Bronchial epithelial cell (primary cell): Measurements from ENCODE around the gene FAM219A. TPM values are rescaled to one million over a fixed set of nuclear protein-coding genes. Genes with fewer than 3 reads are reported as not detected.
A peak's percentile ranks its signal among the peaks of the same experiment; 100 is the strongest.
"Not testable (repeated sequence)": the region's sequence is repeated elsewhere in the genome, so short reads cannot be mapped to it uniquely, and the experiment has no call there.

ENCODE experiments used
- DNase-seq: peaks from one replicate; pipeline ENCODE4 v3.0.0-alpha.2; 2010; ENCODE audit warnings: low read depth
- FAIRE-seq: peaks from 2 replicates; lab custom pipeline; 2011; peaks lifted over from hg19 to GRCh38; lab: Jason Lieb, UNC
- H3K27me3 ChIP-seq: 2 replicates; pipeline ENCODE4 v1.5.1; 2011; ENCODE audit warnings: low read length; ENCODE audit not compliant: control insufficient read depth, insufficient read depth
- H3K36me3 ChIP-seq: 2 replicates; pipeline ENCODE4 v1.5.1; 2011; ENCODE audit warnings: low read length; ENCODE audit not compliant: control insufficient read depth, insufficient read depth
- H3K4me3 ChIP-seq: 2 replicates; pipeline ENCODE4 v1.5.1; 2011; ENCODE audit warnings: mild to moderate bottlenecking, low read depth, low read length, control low read depth
- CTCF ChIP-seq: IDR thresholded peaks from 2 replicates; pipeline ENCODE4 v1.5.1; 2011; ENCODE audit warnings: mild to moderate bottlenecking, moderate library complexity, low read length, control low read depth, inconsistent platforms; ENCODE audit not compliant: insufficient read depth, severe bottlenecking
- total RNA-seq: library from RNA; depleted of rRNA; stranded (reverse); fragments of >200 nt; gene quantifications from 2 replicates; pipeline ENCODE4 v1.2.1, GENCODE V29; 2014

FAM219A gene
- total RNA-seq, 1 donor from 2014 or later, result 3.9 TPM

- no peak for TF ChIP-seq CTCF
- FAIRE-seq (peak; percentile 52), DNase-seq (no peak)
- H3K27me3 ChIP-seq, result no peaks in the 10 kb centered on the region
- H3K36me3 ChIP-seq, result no peaks in the 10 kb centered on the region
- no peak overlapping the region for H3K4me3 ChIP-seq
Measured at GRCh38 chr9:34443533-34443932, 14.8 kb downstream of the FAM219A start.

GRCh38 chr9:34442770-34443169 is 15.6 kb downstream of the FAM219A start:
- no peaks in the 10 kb centered on the region for H3K27me3 ChIP-seq
- no peaks in the 10 kb centered on the region for H3K36me3 ChIP-seq
- DNase-seq, result no peak
- H3K4me3 ChIP-seq, result no peak overlapping the region
- FAIRE-seq, result no peak
- no peak for TF ChIP-seq CTCF

GRCh38 chr9:34440017-34440416 is 18.4 kb downstream of the FAM219A start:
- no peak for TF ChIP-seq CTCF
- H3K4me3 ChIP-seq, result no peak overlapping the region
- no peaks in the 10 kb centered on the region for H3K27me3 ChIP-seq
- no peaks in the 10 kb centered on the region for H3K36me3 ChIP-seq
- no peak for DNase-seq
- FAIRE-seq, result no peak

- H3K27me3 ChIP-seq, H3K4me3 ChIP-seq, H3K36me3 ChIP-seq, DNase-seq, FAIRE-seq: not testable (repeated sequence)
Measured at GRCh38 chr9:34438465-34438864, 19.9 kb downstream of the FAM219A start.

- not testable (repeated sequence) for H3K4me3 ChIP-seq, FAIRE-seq, H3K27me3 ChIP-seq, DNase-seq, H3K36me3 ChIP-seq
Measured at GRCh38 chr9:34437926-34438307, 20.5 kb downstream of the FAM219A start.

- Histone ChIP-seq H3K36me3 (no peaks in the 10 kb centered on the region), H3K27me3 (no peaks in the 10 kb centered on the region), H3K4me3 (no peak overlapping the region)
- TF ChIP-seq CTCF, result peak; percentile 85
- FAIRE-seq (peak; percentile 83), DNase-seq (peak; percentile 78)
Measured at GRCh38 chr9:34437006-34437925, 21.1 kb downstream of the FAM219A start.
